PC-3 (cell line): ENCODE measurements around the gene NTRK2. TPM values are rescaled to one million over a fixed set of nuclear protein-coding genes. Genes with fewer than 3 reads are reported as not detected.

Source experiments
- ATAC-seq: fragments of 200-7000 bp; cut with Tn5 transposase; 2 replicates; pipeline ENCODE4 v1.9.1; 2020; ENCODE audit warnings: mild to moderate bottlenecking, moderate library complexity
- BruUV-seq: library from RNA; stranded (reverse); fragments of 400-500 nt; replicated peaks from 2 replicates; lab custom pipeline; 2021; lab: Mats Ljungman, UMichigan
- CTCF ChIA-PET: fragments of 300-600 bp; sonication (Branson Sonifier 250); formaldehyde crosslinking; loops from one replicate; lab custom pipeline; 2022; ENCODE audit warnings: antibody characterized with exemption; lab: Charles Lee
- POLR2A ChIA-PET: fragments of 300-600 bp; sonication (Branson Sonifier 250); formaldehyde crosslinking; loops from one replicate; lab custom pipeline; 2022; ENCODE audit warnings: antibody characterized with exemption; ENCODE audit not compliant: unreplicated experiment; lab: Charles Lee
- DNase-seq: peaks from one replicate; pipeline ENCODE4 v3.0.0-alpha.2; 2015
- H2AFZ ChIP-seq: fragments of 300-600 bp; sonication (generic); 2 replicates; pipeline ENCODE4 v1.6.0; 2016; ENCODE audit warnings: antibody characterized with exemption, low read length
- H3F3A ChIP-seq: fragments of 300-600 bp; sonication (generic); one replicate; pipeline ENCODE4 v1.6.0; 2017; ENCODE audit warnings: antibody characterized with exemption, low read length, control low read depth, mild to moderate bottlenecking; ENCODE audit not compliant: unreplicated experiment
- H3K27ac ChIP-seq: fragments of 300-600 bp; sonication (generic); 2 replicates; pipeline ENCODE4 v1.5.1; 2016; ENCODE audit warnings: mild to moderate bottlenecking, low read length
- H3K27me3 ChIP-seq: fragments of 300-600 bp; sonication (generic); 2 replicates; pipeline ENCODE4 v1.6.1; 2016; ENCODE audit warnings: low read length, mixed read lengths
- H3K36me3 ChIP-seq: fragments of 300-600 bp; sonication (generic); 2 replicates; pipeline ENCODE4 v1.6.1; 2016; ENCODE audit warnings: low read depth, mixed run types, low read length, mixed read lengths
- H3K4me1 ChIP-seq: fragments of 300-600 bp; sonication (generic); 2 replicates; pipeline ENCODE4 v1.5.1; 2016; ENCODE audit warnings: low read length; ENCODE audit not compliant: insufficient read depth
- H3K4me2 ChIP-seq: fragments of 300-600 bp; sonication (generic); 2 replicates; pipeline ENCODE4 v1.6.0; 2016; ENCODE audit warnings: low read length
- H3K4me3 ChIP-seq: fragments of 300-600 bp; sonication (generic); 2 replicates; pipeline ENCODE4 v1.5.1; 2016; ENCODE audit warnings: mild to moderate bottlenecking, low read length, mixed read lengths
- H3K79me2 ChIP-seq: fragments of 300-600 bp; sonication (generic); 2 replicates; pipeline ENCODE4 v1.6.1; 2017; ENCODE audit warnings: low read length, mixed read lengths
- H3K9ac ChIP-seq: fragments of 300-600 bp; sonication (generic); 2 replicates; pipeline ENCODE4 v1.6.0; 2016; ENCODE audit warnings: mild to moderate bottlenecking, low read length
- H3K9me2 ChIP-seq: fragments of 300-600 bp; sonication (generic); replicated peaks from 2 replicates; pipeline ENCODE4 v1.6.1; 2016; ENCODE audit warnings: mixed run types, low read length, mixed read lengths
- H3K9me3 ChIP-seq: fragments of 300-600 bp; sonication (generic); 2 replicates; pipeline ENCODE4 v1.6.1; 2016; ENCODE audit warnings: low read length, mixed read lengths
- H4K20me1 ChIP-seq: fragments of 300-600 bp; sonication (generic); 2 replicates; pipeline ENCODE4 v1.6.1; 2016; ENCODE audit warnings: low read length, mixed read lengths
- CTCF ChIP-seq: fragments of 300-600 bp; sonication (generic); conservative IDR thresholded peaks from 2 replicates; pipeline ENCODE4 v1.5.1; 2017; ENCODE audit warnings: antibody characterized with exemption, low read depth, mild to moderate bottlenecking, low read length
- EZH2 ChIP-seq: fragments of 300-600 bp; sonication (generic); IDR thresholded peaks from one replicate; pipeline ENCODE4 v1.6.1; 2017; ENCODE audit warnings: antibody characterized with exemption, mild to moderate bottlenecking, low read length; ENCODE audit not compliant: unreplicated experiment
- EZH2phosphoT487 ChIP-seq: fragments of 300-600 bp; sonication (generic); IDR thresholded peaks from 2 replicates; pipeline ENCODE4 v1.6.1; 2018; ENCODE audit warnings: mild to moderate bottlenecking, antibody characterized with exemption, low read length, borderline replicate concordance
- intact Hi-C: fragments of 100-400 bp; cut with micrococcal nuclease; formaldehyde crosslinking; loops from 2 replicates; pipeline ENCODE4 v1.9.0; 2023
- total RNA-seq: library from RNA; depleted of rRNA; stranded (reverse); fragments of >200 nt; gene quantifications from 2 replicates; pipeline ENCODE4 v1.2.3, GENCODE V29; 2014

The NTRK2 gene
- total RNA-seq, 1 experiment from 2014 or later, result not detected

- ATAC-seq, result no peak
- Histone ChIP-seq H3K79me2 (no peaks in the 10 kb centered on the region), H3K4me2 (no peak overlapping the region), H3K4me1 (no peaks in the 10 kb centered on the region), H3K27me3 (no peaks in the 10 kb centered on the region), H3K4me3 (no peak overlapping the region), H3K9me2 (no peaks in the 10 kb centered on the region), H3K9ac (no peak overlapping the region), H2AFZ (no peak overlapping the region), H3K9me3 (no peaks in the 10 kb centered on the region), H4K20me1 (no peaks in the 10 kb centered on the region), H3K36me3 (no peaks in the 10 kb centered on the region), H3F3A (no peaks in the 10 kb centered on the region), H3K27ac (no peak overlapping the region)
- TF ChIP-seq EZH2 (no peak), CTCF (no peak), EZH2phosphoT487 (no peak)
- intact Hi-C loops, result no loop called here
- no TSS peak for BruUV-seq
- ChIA-PET CTCF (no interaction called here), POLR2A (no interaction called here)
- no peak for DNase-seq
Observed at GRCh38 chr9:84974258-84974657, 304.7 kb downstream of the NTRK2 start.

GRCh38 chr9:84974855-84975254, 305.3 kb downstream of the NTRK2 start:
- Histone ChIP-seq H3K27me3 (no peaks in the 10 kb centered on the region), H3K9me2 (no peaks in the 10 kb centered on the region), H3K9me3 (no peaks in the 10 kb centered on the region), H3K4me3 (no peak overlapping the region), H3K9ac (no peak overlapping the region), H3K27ac (no peak overlapping the region), H3K4me1 (no peaks in the 10 kb centered on the region), H3F3A (no peaks in the 10 kb centered on the region), H2AFZ (no peak overlapping the region), H3K36me3 (no peaks in the 10 kb centered on the region), H3K4me2 (no peak overlapping the region), H3K79me2 (no peaks in the 10 kb centered on the region), H4K20me1 (no peaks in the 10 kb centered on the region)
- no peak for ATAC-seq
- no TSS peak for BruUV-seq
- intact Hi-C loops, result no loop called here
- POLR2A ChIA-PET, result no interaction called here
- TF ChIP-seq EZH2phosphoT487, result no peak
- TF ChIP-seq CTCF, result no peak
- no peak for TF ChIP-seq EZH2
- DNase-seq, result no peak
- CTCF ChIA-PET, result no interaction called here

- no peaks in the 10 kb centered on the region for H3K9me2 ChIP-seq
- ChIA-PET CTCF (no interaction called here), POLR2A (no interaction called here)
- H4K20me1 ChIP-seq, result no peaks in the 10 kb centered on the region
- H3K36me3 ChIP-seq, result no peaks in the 10 kb centered on the region
- H3K27ac ChIP-seq, result no peak overlapping the region
- intact Hi-C loops, result no loop called here
- H3K4me2 ChIP-seq, result no peak overlapping the region
- no peak overlapping the region for H2AFZ ChIP-seq
- H3K9me3 ChIP-seq, result no peaks in the 10 kb centered on the region
- TF ChIP-seq CTCF (no peak), EZH2phosphoT487 (no peak), EZH2 (no peak)
- H3K4me1 ChIP-seq, result no peaks in the 10 kb centered on the region
- H3K27me3 ChIP-seq, result no peaks in the 10 kb centered on the region
- no TSS peak for BruUV-seq
- ATAC-seq (no peak), DNase-seq (no peak)
- no peaks in the 10 kb centered on the region for H3K79me2 ChIP-seq
- no peak overlapping the region for H3K9ac ChIP-seq
- no peaks in the 10 kb centered on the region for H3F3A ChIP-seq
- H3K4me3 ChIP-seq, result no peak overlapping the region
Observed at GRCh38 chr9:84975926-84976325, 306.4 kb downstream of the NTRK2 start.
